NB4 (cell line): Measurements from ENCODE around the gene C6orf62.
"Not testable (repeated sequence)": the region's sequence is repeated elsewhere in the genome, so short reads cannot be mapped to it uniquely, and the experiment has no call there.

Experiments
- MYC ChIP-seq: IDR thresholded peaks from 2 replicates; pipeline ENCODE4 v1.6.1; 2011; ENCODE audit warnings: low read depth, low read length
- POLR2A ChIP-seq: IDR thresholded peaks from 2 replicates; pipeline ENCODE4 v1.6.1; 2011; ENCODE audit warnings: mild to moderate bottlenecking; ENCODE audit not compliant: insufficient read length; ENCODE audit errors: extremely low read depth
- TF ChIP-seq, protein P1 (sequence below): IDR thresholded peaks from one replicate; pipeline ENCODE4 v1.5.1; 2012; ENCODE audit warnings: low read depth, low read length
- TF ChIP-seq, protein P2 (sequence below): IDR thresholded peaks from 2 replicates; pipeline ENCODE4 v1.6.1; 2011; ENCODE audit warnings: low read depth, low read length

DNA sequence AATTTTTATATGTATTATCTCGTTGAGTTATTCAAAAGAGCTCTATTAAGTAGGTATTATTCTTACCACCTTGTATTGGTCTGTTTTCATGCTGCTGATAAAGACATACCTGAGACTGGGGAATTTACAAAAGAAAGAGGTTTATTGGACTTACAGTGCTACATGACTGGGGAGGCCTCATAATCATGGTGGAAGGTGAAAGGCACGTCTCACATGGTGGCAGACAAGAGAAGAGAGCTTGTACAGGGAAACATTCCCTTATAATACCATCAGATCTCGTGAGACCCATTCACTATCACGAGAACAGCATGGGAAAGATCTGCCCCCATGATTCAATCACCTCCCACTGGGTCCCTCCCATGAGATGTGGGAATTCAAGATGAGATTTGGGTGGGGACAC, 35.4 kb upstream of the C6orf62 start:
- TF ChIP-seq, protein P1, sequence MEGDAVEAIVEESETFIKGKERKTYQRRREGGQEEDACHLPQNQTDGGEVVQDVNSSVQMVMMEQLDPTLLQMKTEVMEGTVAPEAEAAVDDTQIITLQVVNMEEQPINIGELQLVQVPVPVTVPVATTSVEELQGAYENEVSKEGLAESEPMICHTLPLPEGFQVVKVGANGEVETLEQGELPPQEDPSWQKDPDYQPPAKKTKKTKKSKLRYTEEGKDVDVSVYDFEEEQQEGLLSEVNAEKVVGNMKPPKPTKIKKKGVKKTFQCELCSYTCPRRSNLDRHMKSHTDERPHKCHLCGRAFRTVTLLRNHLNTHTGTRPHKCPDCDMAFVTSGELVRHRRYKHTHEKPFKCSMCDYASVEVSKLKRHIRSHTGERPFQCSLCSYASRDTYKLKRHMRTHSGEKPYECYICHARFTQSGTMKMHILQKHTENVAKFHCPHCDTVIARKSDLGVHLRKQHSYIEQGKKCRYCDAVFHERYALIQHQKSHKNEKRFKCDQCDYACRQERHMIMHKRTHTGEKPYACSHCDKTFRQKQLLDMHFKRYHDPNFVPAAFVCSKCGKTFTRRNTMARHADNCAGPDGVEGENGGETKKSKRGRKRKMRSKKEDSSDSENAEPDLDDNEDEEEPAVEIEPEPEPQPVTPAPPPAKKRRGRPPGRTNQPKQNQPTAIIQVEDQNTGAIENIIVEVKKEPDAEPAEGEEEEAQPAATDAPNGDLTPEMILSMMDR = not testable (repeated sequence)
- TF ChIP-seq POLR2A, MYC: not testable (repeated sequence)
- TF ChIP-seq, protein P2, sequence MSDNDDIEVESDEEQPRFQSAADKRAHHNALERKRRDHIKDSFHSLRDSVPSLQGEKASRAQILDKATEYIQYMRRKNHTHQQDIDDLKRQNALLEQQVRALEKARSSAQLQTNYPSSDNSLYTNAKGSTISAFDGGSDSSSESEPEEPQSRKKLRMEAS = not testable (repeated sequence)
